Epidermal melanocyte (primary cell): ENCODE results near the gene TSC22D2.
"Not testable (repeated sequence)": the region's sequence is repeated elsewhere in the genome, so short reads cannot be mapped to it uniquely, and the experiment has no call there.

Experiments used
- DNase-seq: peaks from one replicate; pipeline ENCODE4 v3.0.0; 2011; ENCODE audit warnings: low spot score; ENCODE audit not compliant: insufficient read length

TSC22D2 gene

DNA sequence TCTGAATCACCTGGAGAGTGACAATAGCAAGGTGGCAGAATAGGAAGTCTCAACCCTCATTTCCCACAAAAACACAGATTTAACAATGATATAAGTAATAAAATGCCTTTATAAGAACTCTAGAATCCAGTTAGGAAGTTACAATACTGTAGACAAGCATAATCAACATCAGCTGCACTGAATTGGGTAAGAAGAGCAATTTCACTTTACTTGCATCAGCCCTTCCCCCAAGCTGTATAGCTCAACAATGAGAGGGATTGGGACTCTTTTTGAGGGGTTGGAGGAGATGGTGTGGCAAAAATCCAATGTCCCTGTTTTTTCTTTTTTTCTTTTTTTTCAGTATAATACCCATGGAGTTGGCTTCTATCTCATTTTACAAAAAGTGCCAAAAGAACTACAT is 75.1 kb downstream of the TSC22D2 start:
- DNase-seq = no peak

- no peak for DNase-seq
These were observed 76.3 kb downstream of the TSC22D2 start for GRCh38 chr3:150484410-150484809.

- no peak for DNase-seq
These were observed 80.8 kb downstream of the TSC22D2 start for GRCh38 chr3:150488867-150489266.

DNA sequence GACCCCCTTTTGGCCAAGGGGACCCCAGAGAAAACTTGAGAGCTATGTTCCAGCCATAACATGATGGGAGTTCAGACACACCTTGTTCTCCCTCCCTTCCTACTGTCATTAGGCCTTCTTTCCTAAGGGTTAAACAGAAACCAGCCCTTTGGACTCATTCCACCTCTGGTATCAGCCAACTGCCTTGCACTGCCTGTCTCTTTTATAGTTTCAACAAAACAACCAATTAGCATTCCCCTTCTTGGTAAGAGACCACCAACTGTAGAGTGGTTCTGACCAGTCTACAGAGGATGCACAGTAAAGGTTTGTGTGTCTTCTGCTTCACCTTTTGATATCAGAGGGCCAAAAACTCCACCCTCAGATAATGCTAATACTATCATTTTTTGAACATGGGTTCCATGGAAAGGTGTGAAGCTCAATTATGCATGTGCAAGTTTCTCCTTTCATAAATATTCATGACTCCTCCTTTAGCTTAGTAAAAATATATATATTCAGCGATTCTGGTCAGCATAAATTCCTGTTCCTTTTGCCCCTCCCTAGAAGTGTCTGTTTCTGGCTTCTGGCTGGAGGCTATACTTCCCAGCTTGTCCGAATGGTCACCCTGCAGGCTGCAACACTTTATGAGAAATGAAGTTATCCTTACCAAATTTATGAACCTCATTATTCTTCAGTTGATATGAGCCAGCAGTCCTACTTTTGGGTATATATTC is 82.3 kb downstream of the TSC22D2 start:
- DNase-seq = no peak

GRCh38 chr3:150494411-150494977 is 86.4 kb downstream of the TSC22D2 start:
- no peak for DNase-seq

DNA sequence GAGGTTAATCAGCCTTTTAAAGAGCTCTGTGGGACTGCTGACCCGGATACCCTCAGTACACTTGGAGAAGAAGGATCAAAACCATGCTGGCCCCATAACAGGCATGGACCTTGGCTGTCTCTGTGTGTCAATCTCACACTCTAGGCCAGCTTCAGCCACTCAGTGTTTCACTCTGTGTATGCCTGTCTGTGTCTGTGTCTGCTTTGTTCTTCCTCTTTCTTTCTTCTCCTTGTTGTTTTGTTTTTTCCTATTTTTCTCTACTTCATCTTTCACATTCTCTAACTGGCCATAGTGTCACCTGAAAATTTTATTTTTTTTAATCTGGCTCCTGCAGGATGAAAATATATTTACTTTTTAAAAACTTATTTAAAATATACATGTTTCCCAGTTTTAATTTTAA is 87.1 kb downstream of the TSC22D2 start:
- DNase-seq = no peak

DNA sequence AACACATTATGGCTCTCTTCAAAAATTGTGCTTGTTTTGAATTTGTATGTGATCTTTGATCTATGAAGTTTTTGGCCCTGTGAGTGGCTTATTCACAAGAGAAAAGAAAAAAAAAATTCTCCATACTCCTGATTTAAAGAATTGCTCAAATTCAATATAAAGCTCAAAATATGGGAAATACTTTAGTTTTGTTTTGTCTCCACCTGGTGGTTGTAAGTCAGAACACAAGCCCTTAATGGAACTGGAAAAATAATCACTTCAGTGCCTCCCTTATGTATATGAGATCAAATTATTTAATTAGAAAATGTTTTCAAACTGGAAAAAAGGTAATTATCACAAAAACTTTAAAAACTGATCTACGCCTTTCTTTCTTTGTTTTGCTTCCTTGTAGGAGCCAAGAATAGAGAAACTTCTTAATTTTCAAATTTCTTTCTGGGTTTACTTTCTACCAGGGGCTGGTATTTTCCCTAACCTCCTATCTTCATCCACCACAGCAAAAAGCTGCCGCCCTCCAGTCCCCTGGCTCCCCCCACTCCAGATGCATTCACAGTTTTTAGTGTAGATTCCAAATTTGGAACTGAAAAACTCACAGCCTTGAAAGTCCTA is 87.6 kb downstream of the TSC22D2 start:
- peak; percentile 23 for DNase-seq

DNA sequence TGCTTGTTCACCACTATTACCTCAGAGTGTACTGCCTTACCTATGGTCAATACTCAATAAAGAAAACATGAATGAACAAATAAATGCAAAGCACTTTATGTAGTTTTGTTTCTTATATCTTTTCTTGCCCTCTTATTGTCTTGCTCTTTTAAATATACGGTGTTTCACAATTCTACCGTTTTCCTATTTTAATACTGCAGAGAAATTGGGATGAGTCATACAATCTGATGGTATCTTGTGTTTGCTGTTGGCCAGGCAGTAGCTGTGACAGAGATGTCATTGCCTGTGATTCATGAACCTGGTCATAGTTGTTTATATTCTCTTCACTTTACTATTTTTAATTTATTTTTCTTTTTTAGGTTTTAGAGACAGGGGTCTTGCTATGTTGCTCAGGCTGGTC is 89.9 kb downstream of the TSC22D2 start:
- DNase-seq = no peak

GRCh38 chr3:150500960-150501359 is 92.9 kb downstream of the TSC22D2 start:
- DNase-seq = not testable (repeated sequence)

GRCh38 chr3:150503402-150504099 is 95.5 kb downstream of the TSC22D2 start:
- no peak for DNase-seq

- DNase-seq = no peak
These were observed 96.4 kb downstream of the TSC22D2 start for GRCh38 chr3:150504483-150504882.

- no peak for DNase-seq
These were observed 100.3 kb downstream of the TSC22D2 start for GRCh38 chr3:150508401-150508800.

- DNase-seq = no peak
These were observed 101.7 kb downstream of the TSC22D2 start for GRCh38 chr3:150509780-150510179.

DNA sequence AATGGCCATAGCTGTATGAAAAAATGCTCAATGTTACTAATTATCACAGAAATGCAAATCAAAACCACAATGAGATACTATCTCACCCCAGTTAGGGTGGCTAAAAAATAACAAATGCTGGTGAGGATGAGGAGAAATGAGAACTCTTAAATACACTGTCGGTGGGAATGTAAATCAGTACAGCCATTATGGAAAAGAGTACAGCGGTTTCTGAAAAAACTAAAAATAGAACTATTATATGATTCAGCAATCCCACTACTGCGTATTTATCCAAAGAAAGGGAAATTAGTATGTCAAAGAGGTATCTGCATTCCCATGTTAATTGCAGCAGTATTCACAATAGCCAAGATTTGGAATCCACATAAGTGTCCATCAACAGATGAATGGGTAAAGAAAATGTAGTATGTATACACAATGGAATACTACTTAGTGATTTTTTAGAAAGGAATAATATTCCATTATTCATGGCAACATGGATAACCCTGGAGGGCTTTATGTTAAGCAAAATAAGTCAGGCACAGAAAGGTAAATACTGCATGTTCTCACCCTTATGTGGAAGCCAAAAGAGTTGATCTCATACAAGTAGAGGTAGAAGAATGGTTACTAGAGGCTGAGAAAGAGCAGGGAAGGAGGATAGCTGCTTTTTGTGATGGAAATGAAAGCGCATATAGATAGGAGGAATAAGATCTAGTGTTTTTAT is 103.2 kb downstream of the TSC22D2 start:
- no peak for DNase-seq

DNA sequence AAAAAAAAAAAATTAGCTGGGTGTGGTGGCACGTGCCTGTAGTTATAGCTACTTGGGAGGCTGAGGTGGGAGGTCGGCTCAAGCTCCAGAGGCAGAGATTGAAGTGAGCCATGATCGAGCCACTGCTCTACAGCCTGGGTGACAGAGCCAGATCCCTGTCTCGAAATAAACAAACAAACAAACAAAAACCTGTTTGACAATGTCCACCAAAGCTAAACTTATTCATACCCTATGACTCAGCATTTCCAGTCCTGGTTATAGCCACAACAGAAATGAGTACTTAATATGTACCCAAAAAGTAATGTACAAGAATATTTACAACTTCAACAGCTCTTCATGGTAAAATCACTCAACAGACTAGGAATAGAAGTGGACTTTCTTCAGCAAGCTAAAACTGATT is 107.1 kb downstream of the TSC22D2 start:
- DNase-seq = no peak
